GM21619 (cell line): ENCODE measurements around the gene CD70.
"Not testable (repeated sequence)": the region's sequence is repeated elsewhere in the genome, so short reads cannot be mapped to it uniquely, and the experiment has no call there.

Experiments used
- ATAC-seq: cut with Tn5 transposase; IDR thresholded peaks from one replicate; pipeline ENCODE4 v1.9.1; 2021; ENCODE audit not compliant: unreplicated experiment

CD70 gene

DNA sequence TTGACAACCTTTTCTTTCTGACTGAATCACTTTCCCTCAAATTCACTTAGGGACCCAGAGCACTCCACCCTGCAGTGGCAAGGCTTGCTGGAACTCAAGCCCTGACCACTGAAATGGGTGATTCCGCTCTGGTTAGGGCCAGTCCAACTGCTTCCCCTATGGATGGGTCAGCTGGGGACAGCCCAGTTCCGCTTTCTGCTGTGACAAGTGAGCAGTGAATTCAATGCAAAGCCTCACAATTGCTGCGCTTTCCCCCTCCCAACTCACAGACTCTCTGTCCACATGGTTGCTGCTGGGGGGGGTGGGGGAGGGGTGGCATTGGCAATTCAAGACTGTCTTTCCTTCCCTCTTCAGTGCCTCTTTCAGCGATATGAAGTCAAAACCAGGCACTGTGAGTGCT is 18.7 kb downstream of the CD70 start:
- ATAC-seq = no peak

DNA sequence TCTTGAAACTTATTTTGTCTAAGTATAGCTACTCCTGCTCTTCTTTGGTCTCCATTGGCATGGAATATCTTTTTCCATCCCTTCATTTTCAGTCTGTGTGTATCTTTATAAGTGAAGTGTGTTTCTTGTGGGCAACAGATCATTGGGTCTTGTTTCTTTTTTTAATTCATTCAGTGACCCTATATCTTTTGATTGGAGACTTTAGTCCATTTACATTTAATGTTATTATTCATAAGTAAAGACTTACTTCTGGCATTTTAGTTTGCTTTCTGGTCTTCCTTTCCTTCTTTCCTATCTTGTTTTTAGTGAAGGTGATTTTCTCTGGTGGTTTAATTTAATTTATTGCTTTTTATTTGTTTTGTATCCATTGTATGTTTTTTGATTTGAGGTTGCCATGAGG is 19.8 kb downstream of the CD70 start:
- no peak for ATAC-seq

DNA sequence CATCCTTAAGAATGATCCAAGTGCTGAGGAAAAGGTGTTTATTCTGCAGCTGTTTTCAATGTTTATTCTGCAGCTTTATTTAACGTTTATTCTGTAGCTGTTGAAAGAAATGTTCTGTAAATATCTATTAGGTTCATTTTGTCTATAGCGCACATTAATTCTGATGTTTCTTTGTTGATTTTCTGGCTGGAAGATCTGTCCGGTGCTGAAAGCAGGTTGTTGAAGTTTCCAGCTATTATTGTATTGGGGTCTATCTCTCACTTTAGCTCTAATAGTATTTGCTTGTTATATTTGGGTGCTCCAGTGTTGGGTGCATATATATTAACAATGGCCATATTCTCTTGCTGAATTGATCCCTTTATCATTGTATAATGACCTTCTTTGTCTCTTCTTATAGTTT is 20.2 kb downstream of the CD70 start:
- ATAC-seq = no peak

DNA sequence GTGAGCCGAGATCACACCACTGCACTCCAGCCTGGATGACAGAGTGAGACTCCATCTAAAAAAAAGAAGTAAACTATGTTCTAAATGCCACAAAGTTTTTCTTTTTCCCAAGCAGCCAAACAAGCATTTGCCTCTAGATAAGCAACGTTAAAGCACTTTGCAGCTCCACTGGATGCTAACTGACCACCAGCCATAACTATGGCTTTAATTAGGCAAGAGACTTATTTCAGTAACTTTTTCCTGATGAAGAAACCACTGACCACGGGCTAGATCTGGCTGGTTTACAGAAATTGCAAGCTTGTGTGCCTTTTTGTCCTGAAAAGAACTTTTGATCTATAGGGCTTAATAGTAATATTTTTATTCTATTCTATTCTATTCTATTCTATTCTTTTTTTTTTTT is 22.1 kb downstream of the CD70 start:
- ATAC-seq = no peak

DNA sequence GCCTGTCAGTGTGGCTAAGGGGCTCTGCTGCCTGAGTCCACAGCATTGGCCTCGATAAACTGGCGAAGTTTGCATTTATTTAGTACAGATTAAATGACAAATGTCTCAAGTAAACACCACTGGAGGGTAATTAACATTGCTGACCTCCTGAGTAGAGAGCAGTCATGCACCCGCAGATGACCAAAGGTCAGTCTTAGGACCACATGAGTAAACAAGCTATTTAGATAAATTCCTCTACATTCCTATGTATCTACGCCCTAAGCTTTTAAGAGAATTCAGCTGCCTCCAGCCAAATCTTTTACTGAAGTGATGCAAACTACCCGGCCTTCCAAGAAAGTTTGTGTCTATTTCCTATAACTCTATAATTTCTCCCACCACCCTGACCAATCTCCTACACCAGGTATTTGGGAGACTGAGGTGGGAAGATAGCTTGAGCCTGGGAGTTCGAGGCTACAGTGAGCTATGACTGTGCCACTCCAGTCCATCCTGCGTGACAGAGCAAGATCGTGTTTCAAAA is 22.9 kb downstream of the CD70 start:
- no peak for ATAC-seq

DNA sequence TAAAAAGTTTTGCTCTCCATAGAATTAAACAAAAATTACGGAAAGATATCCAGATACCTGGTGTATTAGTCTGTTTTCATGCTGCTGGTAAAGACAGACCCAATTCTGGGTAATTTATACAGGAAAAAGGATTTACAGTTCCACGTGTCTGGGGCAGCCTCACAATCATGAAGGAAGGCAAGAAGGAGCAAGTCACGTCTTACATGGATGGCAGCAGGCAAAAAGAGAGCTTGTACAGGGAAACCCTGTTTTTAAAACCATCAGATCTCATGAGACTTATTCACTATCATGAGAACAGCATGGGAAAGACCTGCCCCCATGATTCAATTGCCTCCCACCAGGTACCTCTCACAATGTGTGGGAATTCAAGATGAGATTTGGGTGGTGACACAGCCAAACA is 24.2 kb downstream of the CD70 start:
- ATAC-seq = not testable (repeated sequence)

DNA sequence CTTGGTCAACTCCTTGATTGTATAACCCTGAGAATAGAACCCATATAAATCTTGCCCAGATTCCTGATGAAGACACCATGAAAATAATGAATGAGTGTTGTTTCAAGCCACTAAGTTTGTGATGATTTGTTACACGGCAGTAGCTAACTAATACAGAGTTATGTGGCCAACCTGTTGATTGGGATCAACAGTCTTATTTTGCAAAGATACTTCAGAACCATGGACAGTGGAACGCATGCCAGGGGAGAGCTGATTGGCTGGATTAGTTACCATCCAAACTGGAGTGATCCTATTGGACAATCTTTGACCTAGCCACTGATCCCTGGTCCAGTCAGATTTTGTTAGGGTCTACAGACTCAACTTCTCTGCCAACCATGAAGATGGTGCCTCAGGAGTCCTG is 26.6 kb downstream of the CD70 start:
- no peak for ATAC-seq

DNA sequence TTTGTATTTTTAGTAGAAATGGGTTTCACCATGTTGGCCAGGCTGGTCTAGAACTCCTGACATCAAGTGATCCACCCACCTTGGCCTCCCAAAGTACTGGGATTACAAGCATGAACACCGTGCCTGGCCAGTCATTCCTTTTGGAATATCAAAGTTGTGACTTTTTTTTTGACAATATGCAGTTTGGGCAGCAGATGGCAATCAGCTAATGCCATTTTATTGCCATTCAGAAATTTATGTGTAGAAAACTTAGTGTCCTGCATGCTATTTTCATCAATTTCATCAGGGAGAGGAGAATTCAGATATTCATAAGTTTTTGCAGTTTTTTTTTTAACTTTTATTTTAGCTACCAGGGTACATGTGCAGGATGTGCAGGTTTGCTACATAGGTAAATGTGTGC is 28.5 kb downstream of the CD70 start:
- not testable (repeated sequence) for ATAC-seq

DNA sequence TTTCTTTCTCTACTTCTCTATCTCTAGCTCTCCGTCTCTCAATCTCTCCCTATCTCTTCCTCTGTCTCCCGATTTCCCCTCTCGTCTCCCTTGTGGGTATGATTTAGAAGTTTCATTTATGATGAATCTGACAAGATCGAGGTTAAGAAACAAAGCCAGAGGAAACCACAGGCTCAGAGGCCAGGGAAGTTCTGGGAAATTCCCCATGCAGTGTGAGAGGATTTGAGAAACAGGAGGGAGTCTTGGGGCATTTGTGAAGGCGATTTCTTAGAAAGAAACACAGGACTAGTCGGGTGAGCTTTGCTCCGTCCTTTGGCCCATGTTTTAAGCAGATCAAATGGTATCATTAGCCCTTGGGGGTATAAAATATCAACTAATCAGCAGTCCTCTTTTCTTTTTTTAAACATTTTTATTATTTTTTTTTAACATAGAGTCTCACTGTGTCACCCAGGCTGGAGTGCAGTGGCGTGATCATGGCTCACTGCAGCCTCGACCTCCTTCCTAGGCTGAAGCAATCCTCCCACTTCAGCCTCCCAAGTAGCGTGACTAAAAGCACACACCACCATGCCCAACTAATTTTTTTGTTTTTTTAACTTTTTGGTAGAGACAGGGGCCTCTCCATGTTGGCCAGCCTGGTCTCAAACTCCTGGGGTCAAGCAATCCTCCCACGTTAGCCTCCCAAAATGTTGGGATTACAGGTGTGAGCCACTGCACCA is 34.3 kb downstream of the CD70 start:
- ATAC-seq = no peak

DNA sequence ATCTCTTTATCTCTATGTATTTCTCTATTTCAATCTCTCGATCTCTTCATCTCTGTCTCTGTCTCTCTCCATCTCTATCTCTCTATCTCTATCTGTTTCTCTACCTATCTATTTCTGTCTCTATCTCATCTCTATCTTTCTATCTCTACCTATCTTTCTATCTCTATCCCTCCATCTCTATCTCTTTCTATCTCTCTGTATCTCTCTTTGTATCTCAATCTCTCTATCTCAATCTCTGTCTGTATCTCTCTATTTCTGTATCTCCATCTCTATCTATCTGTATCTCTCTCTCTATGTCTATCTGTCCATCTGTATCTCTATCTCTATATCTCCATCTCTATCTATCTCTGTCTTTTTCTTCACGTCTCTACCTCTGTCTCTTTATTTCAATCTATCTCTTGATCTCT is 34.9 kb downstream of the CD70 start:
- ATAC-seq = no peak

DNA sequence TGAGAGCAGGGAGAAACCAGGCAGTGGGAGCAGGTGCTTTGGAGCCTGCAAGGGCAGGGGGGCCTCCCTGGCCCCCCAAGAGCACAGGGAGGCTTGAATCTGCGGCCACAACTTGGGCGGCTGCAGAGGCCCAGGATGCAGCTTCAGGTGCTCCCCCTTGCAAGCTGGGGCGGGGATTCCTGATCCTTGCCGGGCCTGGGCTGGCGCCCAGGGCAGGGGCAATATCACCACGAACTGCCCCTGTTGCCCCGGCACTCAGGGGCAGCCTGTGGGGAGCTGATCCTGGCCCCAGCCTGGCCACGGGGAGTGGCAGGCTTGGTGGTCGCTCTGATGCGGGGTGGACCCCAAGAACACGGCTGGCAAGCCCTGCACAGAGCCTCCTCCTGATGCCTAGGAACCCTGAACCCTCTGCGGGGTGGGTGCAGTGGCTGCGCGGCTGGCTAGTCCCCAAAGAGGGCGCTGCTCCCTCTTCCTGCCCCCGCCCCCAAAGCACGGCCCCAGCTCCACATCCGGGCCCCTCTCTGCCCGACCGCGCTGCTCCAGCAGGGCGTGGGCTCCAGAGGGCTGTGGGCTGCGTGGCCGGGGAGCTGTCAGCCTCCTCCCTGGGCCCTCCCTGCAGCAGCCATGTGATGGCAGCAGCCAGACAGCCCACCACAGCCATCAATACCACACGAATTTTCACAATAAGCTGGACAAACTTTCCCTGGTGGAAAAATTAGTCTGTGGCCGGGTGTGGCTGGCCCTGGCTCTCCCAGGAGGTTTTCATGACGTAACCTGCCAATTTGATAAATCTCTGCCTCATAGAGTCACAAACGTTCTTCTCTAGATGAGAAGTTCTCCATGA is 39.1 kb downstream of the CD70 start:
- ATAC-seq = no peak

DNA sequence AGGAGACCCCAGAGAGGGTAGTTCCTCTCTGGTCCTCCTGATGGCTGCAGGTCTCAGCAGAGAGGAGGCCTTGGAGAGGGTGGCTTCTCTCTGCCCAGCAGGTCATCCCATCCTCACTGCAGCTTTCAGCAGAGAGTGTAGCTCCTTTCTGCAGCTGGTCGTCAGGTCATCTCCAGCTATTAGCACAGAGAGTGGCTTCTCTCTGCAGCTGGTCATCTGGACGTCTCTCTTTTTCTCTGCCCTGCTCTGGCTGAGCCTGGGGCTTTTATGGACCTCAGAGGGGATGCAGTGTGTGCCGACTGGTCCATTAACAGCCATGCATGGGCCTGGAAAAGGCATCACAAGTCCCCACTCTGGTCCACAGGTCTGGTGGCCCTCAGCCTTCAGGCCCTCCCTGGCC is 39.9 kb downstream of the CD70 start:
- no peak for ATAC-seq

DNA sequence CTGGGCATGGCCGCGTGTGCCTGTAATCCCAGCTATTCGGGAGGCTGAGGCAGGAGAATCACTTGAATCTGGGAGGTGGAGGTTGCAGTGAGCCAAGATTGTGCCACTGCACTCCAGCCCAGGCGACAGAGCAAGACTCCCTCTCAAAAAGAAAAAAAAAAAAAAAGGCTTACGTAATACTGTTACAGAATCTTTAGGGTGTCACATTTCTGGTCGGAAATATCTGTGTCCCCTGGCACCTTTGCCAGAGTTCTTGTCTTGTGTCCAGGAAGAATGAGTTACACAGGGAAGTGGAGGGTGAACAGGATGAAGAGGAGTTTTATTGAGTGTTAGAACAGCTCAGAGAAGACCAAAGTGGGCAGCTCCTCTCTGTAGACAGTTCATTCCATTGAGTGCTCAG is 40.3 kb downstream of the CD70 start:
- not testable (repeated sequence) for ATAC-seq

DNA sequence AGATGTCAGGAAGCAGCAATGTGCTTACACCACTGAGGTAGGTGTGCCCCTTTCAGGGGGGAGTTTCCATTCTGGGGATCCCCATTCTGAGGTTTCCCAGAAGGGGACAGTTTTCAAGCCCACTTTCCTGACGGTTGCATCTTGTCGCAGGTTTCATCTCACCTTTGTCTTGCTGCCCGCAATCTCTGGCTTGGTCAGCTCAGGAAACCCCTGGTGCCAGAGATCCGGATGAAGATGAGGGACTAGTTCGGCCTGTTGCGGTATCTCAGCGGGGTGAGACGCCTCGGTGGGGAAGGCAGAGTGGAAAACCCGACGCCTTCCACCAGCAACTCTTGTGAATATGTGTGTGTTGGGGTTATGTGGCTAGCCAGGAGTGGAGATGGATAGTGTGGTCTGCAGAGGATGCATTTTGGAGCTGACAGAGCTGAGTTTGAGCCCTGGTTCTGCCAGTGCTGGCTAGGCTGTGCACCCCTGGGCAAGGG is 47.0 kb downstream of the CD70 start:
- no peak for ATAC-seq

DNA sequence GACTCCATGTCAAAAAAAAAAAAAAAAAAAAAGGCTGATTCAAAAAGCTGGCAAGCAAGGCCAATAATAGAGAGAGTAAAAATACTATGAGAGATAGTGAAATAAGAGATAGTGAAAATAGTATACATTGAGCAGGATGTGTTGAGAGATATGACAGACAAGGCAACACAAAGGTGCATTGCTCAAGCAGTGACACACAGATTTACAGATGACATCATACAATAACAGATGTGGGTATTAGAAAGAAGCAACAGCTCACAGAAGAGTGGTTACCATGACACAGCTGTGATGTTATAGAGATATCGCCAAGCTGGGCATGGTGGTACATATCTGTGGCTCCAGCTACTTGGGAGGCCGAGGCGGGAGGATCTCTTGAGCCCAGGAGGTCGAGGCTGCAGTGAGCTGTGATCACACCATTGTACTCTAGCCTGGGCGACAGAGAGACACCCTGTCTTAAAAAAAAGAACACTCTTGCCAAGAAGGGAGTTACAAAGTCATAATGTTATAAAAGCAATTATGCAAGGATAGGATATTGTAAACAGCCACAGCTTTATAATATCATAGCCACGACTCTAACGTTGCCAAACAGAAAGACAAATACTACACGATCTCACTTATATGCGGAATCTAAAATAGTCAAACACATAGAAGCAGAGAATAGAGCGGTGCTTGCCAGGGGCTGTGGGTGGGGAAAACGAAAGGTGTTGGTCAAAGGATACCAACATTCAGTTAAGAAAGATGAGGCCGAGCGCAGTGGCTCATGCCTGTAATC is 49.8 kb downstream of the CD70 start:
- no peak for ATAC-seq

DNA sequence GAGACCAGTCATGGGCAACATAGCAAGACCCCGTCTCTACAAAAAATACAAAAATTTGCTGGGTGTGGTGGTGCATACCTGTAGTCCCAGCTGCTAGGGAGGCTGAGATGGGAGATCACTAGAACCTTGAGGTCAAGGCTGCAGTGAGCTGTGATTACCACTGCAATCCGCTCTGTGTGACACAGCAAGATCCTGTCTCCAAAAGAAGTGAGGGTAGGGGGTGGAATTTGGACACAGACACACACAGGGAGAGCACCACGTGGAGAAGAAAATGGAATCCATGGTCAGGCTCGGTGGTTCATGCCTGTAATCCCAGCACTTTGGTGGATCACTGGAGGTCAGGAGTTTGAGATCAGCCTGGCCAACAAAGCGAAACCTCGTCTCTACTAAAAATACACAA is 51.4 kb downstream of the CD70 start:
- ATAC-seq = no peak
